HG02588 (cell line): Measurements from ENCODE around the gene ANAPC15.

ENCODE experiments used
- ATAC-seq: cut with Tn5 transposase; IDR thresholded peaks from one replicate; pipeline ENCODE4 v1.9.1; 2021; ENCODE audit warnings: mild to moderate bottlenecking, moderate library complexity; ENCODE audit not compliant: unreplicated experiment

ANAPC15 gene

DNA sequence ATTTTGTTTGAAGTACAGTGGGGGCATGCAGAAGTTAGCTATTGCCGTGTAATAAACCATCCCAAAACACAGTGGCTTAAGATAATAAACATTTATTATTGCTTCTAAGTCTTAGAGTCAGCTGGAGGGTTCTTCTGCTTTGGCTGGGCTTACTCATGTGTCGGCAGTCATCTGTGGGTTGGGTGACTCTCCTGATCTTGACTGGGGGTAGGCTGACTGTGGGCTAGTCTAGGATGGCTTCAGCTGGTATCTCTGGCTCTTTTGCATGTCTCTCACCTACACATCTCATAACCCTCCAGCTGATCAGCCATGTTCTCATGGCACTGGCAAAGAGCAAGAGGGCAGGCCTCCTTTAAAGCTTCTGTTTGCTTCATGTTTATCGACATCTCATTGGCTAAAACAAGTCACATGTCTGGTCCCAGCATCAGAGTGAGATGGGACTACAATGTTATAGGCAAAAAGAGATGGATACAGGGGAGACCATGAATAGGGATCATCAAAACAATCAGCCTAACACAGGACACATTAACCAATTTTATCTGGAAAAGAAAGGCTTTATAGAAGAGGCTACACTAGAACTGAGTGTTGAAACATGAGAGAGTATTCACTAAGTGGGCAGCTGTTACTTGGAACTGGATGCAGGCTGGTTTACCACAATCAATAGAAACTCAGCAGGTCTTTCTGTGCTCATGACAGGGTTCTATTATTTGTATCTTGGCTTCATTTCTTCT, 26.7 kb downstream of the ANAPC15 start:
- no peak for ATAC-seq

DNA sequence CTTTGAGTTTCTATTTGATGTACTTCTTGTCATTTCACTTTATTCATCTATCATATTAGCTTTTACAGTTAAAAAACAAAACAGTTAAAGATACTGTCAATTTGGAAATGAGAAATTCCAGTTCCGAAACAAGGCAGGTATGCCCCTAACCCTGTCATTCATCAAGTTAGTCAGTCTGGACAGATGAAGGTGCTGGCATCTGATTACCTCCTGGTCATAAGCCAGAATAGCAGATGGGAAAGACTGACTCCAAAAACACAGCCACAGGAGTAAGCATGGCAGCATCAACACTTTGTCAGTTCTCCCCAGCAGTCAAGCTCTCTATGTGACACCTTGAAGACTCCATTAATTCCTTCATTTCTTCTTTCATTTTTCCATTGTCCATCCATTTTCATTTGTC, 27.5 kb downstream of the ANAPC15 start:
- no peak for ATAC-seq

DNA sequence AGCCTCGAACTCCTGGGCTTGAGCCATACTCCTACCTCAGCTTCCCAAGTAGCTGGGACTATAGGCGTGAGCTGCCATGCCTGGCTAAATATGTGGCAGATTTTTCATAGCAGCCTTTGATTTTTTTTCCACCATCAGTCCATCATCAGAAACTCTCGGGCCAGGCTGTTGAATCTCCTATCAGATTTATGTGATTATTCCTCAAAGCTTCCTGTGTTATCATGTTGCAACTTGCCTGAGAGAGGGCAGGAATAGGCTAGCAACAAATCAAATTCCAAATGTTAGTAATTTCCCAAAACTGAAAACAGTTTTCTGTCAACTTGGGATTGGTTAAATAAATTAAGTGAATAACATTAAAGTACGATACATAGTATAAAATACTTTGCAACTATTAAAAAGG, 28.4 kb downstream of the ANAPC15 start:
- ATAC-seq = no peak

DNA sequence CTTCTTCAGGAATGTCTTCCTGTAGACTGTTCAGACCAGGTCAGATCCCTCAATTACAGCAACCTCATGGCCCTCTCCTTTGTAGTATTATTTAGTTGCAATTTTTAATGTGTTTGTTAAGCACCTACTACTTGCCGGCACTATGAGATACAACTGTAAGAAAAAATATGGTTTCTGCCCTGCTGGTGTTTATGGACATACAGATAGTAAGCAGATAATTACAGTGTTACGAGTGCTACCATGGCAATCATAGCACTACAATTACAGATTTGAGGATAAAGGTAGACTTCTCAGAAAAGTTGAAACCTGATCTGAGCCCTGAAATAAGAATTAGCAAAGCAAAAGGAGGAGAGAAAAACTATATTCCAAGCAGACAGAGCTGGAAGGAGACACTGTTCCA, 29.1 kb downstream of the ANAPC15 start:
- ATAC-seq = no peak

DNA sequence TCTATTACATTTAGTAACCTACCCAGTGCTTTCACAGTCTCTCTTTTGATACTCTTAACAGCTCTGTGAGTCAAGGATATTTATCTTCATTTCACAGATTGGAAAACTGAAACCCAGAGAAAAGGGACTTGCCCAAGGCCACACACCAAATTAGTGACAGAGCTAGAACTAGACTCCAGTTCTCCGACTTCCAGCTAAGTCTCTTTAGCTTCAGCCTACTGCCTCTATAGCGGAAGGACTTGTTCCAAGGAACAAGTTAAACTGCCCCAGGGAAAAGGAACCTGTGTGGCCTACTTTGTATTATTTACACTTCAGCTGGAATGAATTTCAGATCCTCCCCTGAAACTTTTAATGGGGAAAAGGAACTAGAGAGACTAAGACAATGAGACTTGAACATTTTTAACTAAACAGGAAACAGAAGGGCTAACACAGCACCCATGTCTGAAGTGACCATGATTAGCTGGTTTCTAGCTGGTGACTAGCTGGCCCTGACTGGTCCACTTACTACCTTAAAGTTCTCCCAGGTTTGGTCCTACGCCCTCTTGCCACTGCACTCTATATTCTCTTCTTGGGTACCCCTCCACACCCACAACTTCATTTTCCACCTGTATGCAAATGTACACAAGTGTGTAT, 30.6 kb downstream of the ANAPC15 start:
- ATAC-seq = no peak

DNA sequence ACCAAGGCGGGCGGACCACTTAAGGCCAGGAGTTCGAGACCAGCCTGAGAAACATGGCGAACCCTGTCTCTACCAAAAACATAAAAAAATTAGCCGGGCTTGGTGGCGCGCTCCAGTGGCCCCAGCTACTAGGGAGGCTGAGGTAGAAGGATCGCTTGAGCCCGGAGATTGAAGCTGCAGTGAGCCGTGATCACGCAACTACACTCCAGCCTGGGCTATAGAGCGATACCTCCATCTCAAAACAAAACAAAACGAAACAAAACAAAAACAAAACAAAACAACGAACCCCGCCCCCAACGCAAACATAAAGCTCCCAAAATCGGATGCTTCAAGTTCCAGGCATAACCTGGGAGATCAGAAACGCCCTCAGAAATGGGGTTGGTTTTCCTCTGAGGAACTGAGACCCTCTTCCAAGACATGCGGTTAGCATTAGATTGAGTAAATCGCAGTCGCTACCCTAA, 31.3 kb downstream of the ANAPC15 start:
- no peak for ATAC-seq

DNA sequence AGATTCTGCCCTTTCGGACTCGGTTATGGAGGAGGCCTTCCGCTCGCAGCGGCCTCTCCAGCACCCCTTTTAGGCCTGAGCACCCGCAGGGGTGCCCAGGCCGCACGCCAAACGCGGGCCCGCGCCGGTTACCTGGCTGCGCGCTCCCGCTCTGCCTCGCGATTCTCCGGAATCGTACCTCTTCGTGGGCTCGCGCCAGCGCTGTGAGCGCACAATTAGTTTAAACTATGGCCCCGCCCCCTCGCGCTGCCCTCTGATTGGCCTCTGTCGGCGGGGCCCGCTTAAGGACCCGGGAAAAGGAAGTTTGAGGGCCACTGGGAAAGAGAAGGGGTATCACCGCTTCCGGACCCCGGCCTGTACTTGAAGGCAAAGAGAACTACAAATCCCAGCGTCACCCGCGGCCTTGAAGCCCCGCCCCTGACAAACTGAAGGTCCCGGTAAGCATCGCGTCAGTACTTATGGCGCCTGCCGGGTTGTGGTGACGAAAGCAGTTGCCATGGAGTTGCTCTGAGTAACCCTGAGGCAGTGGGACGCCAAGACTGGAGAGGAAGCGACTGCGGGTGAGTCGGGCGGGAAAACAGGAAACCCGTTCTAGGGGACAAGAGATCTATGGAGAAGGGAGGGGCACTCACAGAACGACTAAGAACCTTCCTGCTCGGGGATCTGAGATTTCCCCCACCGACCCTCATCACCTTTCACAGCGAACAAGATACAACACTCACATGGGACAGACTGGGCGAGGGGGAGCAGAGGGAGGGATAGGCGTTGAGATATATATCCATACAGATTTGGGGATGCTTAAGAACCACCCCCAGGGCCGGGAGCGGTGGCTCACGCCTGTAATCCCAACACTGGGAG, 31.9 kb downstream of the ANAPC15 start, which contains the start of the genes LRRC51 and NUMA1:
Gene LRRC51 (plus strand): TSS at position 525 of the 858 bp plus-strand sequence. CDS start 8,234 bp downstream, outside the sequence.
Gene NUMA1 (minus strand): TSS at position 217 of the 858 bp plus-strand sequence. CDS start 44,599 bp downstream, outside the sequence.
- ATAC-seq = peak; percentile 92

DNA sequence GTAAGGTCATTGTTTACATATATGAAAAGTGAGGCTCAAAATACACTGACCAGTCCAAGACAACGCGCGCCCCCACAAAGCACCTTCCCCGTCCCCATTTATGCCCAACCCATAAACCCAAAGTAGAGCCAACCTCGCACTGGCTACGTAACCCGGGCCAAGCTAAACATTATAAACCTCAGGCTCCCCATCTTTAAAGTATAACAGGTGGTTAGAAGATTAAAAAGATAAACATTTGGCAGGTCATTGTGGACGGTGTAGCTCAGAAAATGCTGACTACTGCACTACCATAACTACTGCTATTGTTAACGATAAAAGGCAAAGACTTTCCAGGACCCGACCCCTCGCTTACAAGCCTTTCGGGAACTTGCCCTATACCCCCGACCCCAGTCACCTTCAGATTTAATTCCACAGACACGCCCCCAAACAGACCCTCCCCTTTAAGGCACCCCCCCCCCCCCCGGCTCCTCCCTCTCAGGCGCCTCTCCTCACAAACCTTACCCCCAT, 32.6 kb downstream of the ANAPC15 start:
- no peak for ATAC-seq

DNA sequence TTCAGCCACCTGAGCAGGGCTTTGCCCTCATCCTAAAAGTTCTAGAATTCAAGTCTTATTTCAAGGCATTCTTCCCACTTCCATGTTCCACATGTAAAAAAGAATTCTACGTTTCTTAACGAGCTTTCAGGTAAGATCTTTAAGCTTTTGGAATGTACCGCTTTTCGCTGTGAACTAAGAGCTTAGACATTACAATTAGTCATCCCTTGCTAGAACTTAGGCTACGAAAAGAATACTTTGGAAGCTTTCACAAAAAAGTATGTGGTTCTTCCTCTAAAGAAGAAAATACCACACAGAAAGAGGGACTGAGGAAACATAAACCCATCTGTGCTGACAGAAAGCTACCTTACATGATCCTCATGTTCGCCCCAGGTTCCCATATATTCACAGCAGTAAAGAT, 34.0 kb downstream of the ANAPC15 start:
- ATAC-seq = no peak

DNA sequence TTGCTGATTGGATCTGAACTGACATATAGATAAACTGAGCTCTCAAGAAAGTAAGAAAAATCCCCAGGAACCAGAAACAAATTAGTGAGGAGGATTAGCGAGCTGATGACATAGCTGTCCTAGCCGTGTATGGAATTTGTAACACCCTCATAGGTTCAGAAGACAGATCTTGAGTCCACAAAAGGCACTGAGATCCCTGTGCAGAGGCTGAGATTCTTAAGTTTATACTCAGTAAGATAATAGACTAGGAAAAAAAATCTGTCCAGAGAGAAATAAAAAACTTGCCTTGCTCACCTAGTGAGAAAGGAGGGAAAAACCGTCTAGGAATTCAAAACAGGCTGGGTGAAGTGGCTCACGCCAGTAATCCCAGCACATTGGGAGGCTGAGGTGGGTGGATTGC, 36.7 kb downstream of the ANAPC15 start:
- ATAC-seq = no peak

DNA sequence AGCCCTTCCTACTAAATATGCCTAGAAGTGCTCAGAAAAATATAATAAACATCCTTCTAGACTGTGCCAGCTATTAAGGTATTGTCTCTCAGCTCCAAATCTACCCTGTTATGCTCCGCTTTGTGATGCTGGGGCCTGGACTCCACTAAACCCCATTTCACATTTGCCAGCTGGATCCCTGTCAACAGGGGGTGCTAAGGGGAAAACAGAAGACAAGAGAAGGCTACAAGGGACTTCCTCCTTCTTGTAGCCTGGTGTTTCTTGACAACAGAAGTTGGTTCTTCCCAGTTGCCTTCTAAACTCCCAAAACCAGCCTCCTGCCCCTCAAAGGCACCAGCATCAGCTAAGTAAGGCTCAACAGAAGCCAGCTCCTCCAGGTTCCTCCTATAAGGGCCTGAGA, 37.4 kb downstream of the ANAPC15 start:
- ATAC-seq = no peak

DNA sequence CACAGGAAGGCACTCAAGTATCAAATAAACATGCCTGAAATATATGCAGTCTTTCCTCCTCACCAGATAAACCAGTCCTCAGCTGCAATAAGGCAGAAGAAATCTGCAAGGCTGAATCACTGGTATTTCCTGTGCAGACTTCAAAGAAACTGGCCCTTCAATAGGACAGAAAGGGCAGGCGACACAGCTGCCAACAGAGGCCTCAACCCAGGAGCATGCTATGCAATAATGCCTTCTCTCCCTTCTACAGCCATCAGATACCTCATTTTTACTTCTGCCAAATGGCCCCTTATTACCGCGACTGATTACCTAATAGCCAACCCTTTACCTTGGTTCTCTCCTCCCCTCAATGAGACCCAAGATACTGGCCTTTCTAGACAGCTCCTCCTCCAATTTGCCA, 40.1 kb downstream of the ANAPC15 start:
- ATAC-seq = no peak

DNA sequence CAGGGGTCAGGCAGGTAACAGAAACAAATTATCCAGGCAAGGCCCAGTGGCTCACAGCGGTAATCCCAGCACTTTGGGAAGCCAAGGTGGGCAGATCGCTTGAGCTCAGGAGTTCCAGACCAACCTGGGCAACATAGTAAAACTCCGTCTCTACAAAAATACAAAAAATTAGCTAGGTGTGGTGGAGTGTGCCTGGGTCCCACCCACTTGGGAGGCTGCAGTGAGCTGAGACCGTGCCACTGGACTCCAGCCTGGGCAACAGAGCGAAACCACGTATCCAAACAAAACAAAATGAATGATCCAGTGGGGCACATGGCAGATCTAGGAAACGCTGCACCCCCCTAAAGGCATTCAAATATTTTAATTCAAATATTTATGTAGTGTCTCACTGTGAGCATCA, 42.0 kb downstream of the ANAPC15 start:
- ATAC-seq = no peak

DNA sequence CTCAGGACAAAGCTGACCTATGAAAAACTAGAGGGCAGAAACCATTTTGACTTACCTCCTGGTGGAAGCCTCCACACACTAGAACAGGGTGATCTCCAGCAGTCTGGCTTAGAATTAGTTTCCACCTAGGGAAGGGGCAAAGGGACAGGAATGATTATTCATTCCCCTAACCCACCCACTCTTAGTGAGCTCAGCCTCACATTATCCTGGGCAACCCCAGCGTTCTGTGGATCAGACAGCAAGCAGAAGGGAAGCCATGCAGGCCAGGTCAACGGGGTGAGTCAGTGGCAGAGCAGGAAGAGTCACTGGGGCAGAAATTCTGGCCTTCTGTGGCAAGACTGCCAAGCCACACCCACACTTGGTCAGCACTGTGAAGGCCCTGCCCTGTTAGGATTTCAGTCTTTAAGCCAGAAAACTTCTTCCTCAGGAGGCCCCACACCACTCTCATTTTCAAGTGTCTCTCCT, 42.7 kb downstream of the ANAPC15 start:
- no peak for ATAC-seq

DNA sequence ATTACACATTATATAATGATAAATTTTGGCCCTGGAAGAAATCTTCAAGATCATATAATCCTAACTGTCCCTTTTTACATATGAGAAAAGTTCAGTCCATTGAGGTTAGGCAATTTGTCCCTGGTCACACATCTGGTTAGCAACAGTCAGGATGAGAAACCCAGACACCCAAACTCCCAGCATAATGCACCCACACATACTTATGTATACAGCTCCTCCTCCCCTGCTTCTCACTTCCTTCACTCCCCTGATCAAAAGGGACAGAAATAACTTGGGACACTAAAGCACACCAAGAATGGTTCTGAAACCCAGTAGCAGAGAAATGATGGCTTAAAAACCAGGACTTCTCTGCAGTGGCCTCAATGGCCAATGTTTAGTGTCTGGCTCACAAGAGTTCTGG, 43.3 kb downstream of the ANAPC15 start:
- no peak for ATAC-seq

DNA sequence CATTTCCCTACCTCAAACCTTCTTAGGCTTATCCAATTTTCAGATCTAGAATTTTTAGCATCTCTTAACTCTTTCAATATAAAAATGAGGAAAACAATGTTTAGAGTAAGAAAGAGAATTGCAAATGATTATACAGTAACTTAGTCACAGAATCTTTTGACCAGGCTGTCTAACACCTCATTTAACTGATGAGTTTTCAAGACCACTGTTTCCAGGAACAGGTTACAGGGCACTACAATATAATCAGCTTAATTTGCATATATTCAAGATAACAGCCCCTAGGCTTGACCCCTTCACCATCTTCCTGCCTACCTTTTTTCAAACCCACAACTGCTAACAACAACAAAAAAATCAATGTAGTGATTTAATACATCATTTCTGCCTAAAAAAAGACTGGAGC, 44.8 kb downstream of the ANAPC15 start:
- no peak for ATAC-seq

DNA sequence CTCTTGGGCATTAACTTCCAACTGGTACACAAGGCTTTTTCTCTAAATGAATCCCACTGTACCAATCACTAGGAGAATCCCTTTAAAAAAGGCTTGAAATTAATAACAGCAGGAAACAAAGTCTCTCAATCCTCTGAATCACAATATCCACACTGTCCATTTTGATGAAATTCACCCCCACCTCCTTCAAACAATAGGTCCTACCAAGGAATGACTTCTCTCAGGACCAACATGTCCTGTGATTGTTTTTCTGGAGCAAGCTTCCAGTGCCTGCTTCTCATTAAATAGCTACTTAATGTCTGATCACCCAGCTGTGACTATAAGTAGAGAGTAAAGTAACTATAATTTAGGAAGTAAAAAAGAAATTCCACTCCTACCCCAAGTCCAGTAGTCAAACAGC, 45.2 kb downstream of the ANAPC15 start:
- ATAC-seq = no peak

DNA sequence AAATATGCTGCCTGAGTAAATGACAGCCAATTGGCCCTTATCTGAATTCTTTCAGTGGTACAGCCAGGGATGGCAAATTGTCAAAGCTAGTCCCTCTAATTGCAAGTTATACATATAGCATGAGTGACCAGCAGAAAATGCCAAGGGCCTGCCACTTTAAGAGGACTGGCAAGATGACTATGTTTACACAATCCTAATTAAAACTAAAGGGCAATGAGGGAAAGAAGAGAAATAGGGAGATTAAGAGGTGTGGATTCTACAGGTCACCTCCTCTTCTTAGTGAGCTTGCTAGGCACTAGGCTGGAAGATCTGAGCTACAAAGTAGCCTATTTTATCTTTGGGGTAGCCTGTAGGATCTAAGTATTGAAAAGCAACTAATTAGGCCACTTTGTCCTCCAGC, 45.6 kb downstream of the ANAPC15 start:
- no peak for ATAC-seq

DNA sequence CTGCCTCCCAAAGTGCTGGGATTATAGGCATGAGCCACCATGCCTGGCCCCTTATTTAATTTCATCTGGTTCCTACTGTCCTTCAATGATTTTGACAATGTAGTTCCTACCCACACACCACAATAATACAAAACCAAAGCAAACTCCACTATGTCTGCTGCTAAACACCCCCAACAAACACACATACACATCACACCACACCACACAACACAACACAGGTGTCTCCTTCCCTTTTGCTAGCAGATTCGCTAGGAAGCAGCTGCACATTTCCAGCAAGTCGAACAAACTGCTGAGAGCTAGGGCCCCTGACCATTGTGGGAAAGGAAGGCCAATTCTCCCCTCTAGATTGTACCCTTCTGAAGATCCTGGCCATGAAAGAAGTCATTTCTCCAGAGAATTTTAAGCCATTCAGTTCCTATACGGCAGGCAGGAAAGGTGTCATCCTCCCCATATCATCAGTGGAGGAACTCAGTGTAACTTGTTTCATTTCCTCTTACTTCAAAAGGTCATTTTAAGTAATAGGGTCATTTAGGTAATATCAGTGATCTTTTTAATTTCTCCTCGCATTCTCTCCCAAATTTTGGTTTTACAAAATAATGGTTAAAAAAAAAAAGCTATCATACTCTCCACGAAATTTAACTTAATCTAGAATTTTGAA, 50.6 kb downstream of the ANAPC15 start:
- no peak for ATAC-seq
